A549 (cell line): ENCODE results near the gene HMGA1.

Source experiments
- MAFK ChIP-seq: fragments of 450-650 bp; IDR thresholded peaks from 2 replicates; pipeline ENCODE4 v1.6.1; 2014; ENCODE audit not compliant: partially characterized antibody
- POLR2AphosphoS2 ChIP-seq: conservative IDR thresholded peaks from 2 replicates; pipeline ENCODE4 v1.6.1; 2012; ENCODE audit warnings: low read length, improper control_type of control experiment, inconsistent platforms
- RAD21 ChIP-seq, 2 experiments: fragments of >200 bp in 1 of 2; sonication (Bioruptor Twin) in 1 of 2; formaldehyde crosslinking in 1 of 2; IDR thresholded peaks in 1 of 2; conservative IDR thresholded peaks in 1 of 2; 2 replicates in 1 of 2; 3 replicates in 1 of 2; pipeline ENCODE4 v1.6.1; 2012 to 2018; ENCODE audit warnings: inconsistent platforms in 1 of 2
- RFX5 ChIP-seq: fragments of 450-650 bp; IDR thresholded peaks from 2 replicates; pipeline ENCODE4 v1.7.1; 2014; ENCODE audit warnings: antibody characterized with exemption, mild to moderate bottlenecking, moderate library complexity
- TF ChIP-seq, protein P1 (sequence below): fragments of >200 bp; sonication (Bioruptor Twin); formaldehyde crosslinking; IDR thresholded peaks from 3 replicates; pipeline ENCODE4 v1.5.1; 2016
- TF ChIP-seq, protein P2 (sequence below): IDR thresholded peaks from 2 replicates; pipeline ENCODE4 v1.6.1; 2012
- TF ChIP-seq, protein P3 (sequence below): fragments of 200-600 bp; sonication (generic); IDR thresholded peaks from 2 replicates; pipeline ENCODE4 v1.6.1; 2016; ENCODE audit warnings: antibody characterized with exemption, mild to moderate bottlenecking, moderate library complexity

DNA sequence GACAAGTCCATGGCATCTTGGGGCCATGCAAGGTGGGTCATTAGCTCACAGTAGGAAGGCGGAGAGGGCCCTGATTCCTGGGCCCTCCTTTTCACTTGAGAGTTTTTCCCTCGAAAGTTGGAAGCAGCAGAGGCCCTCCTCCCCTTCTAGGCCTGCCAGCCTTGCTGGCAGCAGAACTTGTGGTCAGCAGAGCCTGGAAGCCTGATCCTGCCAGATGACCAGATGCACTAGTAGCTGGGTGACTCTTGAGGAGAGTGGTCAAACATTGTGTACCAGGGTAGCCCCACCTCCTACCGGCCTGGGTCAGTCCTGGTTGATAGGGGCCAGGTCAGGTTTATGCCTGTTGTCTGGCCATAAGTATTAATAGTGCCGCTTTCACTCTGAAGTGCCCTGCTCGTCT, 3.8 kb upstream of the HMGA1 start:
- TF ChIP-seq, protein P1, sequence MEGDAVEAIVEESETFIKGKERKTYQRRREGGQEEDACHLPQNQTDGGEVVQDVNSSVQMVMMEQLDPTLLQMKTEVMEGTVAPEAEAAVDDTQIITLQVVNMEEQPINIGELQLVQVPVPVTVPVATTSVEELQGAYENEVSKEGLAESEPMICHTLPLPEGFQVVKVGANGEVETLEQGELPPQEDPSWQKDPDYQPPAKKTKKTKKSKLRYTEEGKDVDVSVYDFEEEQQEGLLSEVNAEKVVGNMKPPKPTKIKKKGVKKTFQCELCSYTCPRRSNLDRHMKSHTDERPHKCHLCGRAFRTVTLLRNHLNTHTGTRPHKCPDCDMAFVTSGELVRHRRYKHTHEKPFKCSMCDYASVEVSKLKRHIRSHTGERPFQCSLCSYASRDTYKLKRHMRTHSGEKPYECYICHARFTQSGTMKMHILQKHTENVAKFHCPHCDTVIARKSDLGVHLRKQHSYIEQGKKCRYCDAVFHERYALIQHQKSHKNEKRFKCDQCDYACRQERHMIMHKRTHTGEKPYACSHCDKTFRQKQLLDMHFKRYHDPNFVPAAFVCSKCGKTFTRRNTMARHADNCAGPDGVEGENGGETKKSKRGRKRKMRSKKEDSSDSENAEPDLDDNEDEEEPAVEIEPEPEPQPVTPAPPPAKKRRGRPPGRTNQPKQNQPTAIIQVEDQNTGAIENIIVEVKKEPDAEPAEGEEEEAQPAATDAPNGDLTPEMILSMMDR, result no peak
- TF ChIP-seq, protein P2, sequence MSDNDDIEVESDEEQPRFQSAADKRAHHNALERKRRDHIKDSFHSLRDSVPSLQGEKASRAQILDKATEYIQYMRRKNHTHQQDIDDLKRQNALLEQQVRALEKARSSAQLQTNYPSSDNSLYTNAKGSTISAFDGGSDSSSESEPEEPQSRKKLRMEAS, result no peak
- TF ChIP-seq POLR2AphosphoS2 (no peak), MAFK (no peak), RAD21 (conservative IDR thresholded peaks at IDR 0.05 in 1 of 2, IDR thresholded peaks at IDR 0.05 in 1 of 2) (no peak), RFX5 (no peak)
- TF ChIP-seq, protein P3, sequence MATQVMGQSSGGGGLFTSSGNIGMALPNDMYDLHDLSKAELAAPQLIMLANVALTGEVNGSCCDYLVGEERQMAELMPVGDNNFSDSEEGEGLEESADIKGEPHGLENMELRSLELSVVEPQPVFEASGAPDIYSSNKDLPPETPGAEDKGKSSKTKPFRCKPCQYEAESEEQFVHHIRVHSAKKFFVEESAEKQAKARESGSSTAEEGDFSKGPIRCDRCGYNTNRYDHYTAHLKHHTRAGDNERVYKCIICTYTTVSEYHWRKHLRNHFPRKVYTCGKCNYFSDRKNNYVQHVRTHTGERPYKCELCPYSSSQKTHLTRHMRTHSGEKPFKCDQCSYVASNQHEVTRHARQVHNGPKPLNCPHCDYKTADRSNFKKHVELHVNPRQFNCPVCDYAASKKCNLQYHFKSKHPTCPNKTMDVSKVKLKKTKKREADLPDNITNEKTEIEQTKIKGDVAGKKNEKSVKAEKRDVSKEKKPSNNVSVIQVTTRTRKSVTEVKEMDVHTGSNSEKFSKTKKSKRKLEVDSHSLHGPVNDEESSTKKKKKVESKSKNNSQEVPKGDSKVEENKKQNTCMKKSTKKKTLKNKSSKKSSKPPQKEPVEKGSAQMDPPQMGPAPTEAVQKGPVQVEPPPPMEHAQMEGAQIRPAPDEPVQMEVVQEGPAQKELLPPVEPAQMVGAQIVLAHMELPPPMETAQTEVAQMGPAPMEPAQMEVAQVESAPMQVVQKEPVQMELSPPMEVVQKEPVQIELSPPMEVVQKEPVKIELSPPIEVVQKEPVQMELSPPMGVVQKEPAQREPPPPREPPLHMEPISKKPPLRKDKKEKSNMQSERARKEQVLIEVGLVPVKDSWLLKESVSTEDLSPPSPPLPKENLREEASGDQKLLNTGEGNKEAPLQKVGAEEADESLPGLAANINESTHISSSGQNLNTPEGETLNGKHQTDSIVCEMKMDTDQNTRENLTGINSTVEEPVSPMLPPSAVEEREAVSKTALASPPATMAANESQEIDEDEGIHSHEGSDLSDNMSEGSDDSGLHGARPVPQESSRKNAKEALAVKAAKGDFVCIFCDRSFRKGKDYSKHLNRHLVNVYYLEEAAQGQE, result no peak
